ENCODE results near the gene CHGA.

DNA sequence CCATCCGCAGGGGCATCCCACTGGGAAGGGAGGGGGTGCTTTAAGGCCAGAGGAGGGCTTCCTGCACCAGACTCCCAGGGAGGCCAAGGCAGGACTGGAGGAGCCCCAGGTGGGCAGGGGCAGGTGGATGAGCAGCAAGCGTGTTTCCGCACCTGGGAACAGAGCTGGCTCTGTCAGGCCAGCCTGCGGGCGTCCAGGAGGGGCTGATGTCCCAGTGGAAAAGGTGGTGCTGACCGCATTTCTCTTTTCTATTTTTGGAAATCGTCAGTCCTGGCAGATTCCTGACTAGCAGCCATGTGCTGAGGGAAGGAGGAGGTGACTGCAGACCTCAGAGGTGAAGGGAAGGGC is 27.2 kb downstream of the CHGA start:
- TF ChIP-seq, protein P1, sequence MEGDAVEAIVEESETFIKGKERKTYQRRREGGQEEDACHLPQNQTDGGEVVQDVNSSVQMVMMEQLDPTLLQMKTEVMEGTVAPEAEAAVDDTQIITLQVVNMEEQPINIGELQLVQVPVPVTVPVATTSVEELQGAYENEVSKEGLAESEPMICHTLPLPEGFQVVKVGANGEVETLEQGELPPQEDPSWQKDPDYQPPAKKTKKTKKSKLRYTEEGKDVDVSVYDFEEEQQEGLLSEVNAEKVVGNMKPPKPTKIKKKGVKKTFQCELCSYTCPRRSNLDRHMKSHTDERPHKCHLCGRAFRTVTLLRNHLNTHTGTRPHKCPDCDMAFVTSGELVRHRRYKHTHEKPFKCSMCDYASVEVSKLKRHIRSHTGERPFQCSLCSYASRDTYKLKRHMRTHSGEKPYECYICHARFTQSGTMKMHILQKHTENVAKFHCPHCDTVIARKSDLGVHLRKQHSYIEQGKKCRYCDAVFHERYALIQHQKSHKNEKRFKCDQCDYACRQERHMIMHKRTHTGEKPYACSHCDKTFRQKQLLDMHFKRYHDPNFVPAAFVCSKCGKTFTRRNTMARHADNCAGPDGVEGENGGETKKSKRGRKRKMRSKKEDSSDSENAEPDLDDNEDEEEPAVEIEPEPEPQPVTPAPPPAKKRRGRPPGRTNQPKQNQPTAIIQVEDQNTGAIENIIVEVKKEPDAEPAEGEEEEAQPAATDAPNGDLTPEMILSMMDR (IDR thresholded peaks at IDR 0.05): no peak
- TF ChIP-seq POLR2AphosphoS5 (IDR thresholded peaks at IDR 0.05): no peak
- TF ChIP-seq POLR2A (IDR thresholded peaks at IDR 0.05): no peak
- TF ChIP-seq EP300 (IDR thresholded peaks at IDR 0.05): no peak

Measured in upper lobe of left lung (tissue), 4 donors.